ENCODE results near the gene SYNGAP1. TPM values are rescaled to one million over a fixed set of nuclear protein-coding genes. Genes with fewer than 3 reads are reported as not detected.

The SYNGAP1 gene
- total and polyA plus RNA-seq, 2 of the 8 experiments (the other 6 are each of a cell fraction or from before 2014, with no cell fraction given) = 31.0 to 101 TPM

DNA sequence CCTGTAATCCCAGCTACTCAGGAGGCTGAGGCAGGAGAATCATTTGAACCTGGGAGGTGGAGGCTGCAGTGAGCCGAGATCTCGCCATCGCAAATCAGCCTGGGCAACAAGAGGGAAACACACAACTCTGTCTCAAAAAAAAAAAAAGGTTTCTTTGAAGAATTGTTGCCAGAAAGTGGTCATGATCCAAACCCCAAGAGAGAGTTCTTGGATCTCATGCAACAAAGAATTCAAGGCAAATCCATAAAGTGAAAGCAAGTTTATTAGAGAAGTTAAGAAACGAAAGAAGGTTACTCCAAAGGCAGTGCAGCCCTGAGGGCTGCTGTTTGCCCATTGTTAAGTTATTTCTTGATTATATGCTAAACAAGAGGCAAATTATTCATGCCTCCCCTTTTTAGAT is 42.7 kb upstream of the SYNGAP1 start:
- no peak for TF ChIP-seq YY1 (IDR thresholded peaks at IDR 0.05; ENCODE audit: low read depth, low read length)
- TF ChIP-seq BACH1 (IDR thresholded peaks at IDR 0.05; ENCODE audit: low read length) = no peak
- TF ChIP-seq POU5F1 (IDR thresholded peaks at IDR 0.05; ENCODE audit: low read depth, low read length) = no peak
- no peak for TF ChIP-seq TAF7 (optimal IDR thresholded peaks at IDR 0.05; ENCODE audit: borderline replicate concordance, low read depth, low read length)
- TF ChIP-seq SP1 (IDR thresholded peaks at IDR 0.05; ENCODE audit: low read depth, low read length) = no peak
- no peak for TF ChIP-seq RXRA (IDR thresholded peaks at IDR 0.05; ENCODE audit: insufficient read depth, low read depth, low read length)
- no peak for TF ChIP-seq JUND (IDR thresholded peaks at IDR 0.05; ENCODE audit: low read length)
- no peak for TF ChIP-seq TCF12 (IDR thresholded peaks at IDR 0.05; ENCODE audit: low read depth, low read length)
- no peak for TF ChIP-seq JUN (IDR thresholded peaks at IDR 0.05; ENCODE audit: low read depth, low read length)
- TF ChIP-seq HDAC6 (IDR thresholded peaks at IDR 0.05; ENCODE audit: low read depth, low read length) = no peak
- H3K79me2 ChIP-seq (ENCODE audit: control insufficient read depth in 1 of 2, insufficient read depth in 2 of 2, low read length in 2 of 2) = no peaks in the 10 kb centered on the region
- no peaks in the 10 kb centered on the region for H3K23me2 ChIP-seq (ENCODE audit: low read depth, low read length)
- H3K23ac ChIP-seq (ENCODE audit: insufficient read length) = no peak overlapping the region
- no peaks in the 10 kb centered on the region for H4K20me1 ChIP-seq (replicated peaks in 1 of 2; ENCODE audit: control insufficient read depth in 1 of 2, insufficient read depth in 2 of 2, low read length in 2 of 2)
- H3K56ac ChIP-seq (replicated peaks; ENCODE audit: insufficient read length, low read depth, low read length) = no peak overlapping the region
- H2AK5ac ChIP-seq (ENCODE audit: low read depth, low read length) = no peak overlapping the region
- ChIA-PET CTCF (ENCODE audit: partially characterized antibody) (interaction anchor here (0.7 to 1.1 kb wide), 2 partner anchors 19 to 27 kb away, joined by 3 read pairs; no protein-coding TSS in a partner anchor), POLR2A (ENCODE audit: partially characterized antibody) (no interaction called here)
- no peak overlapping the region for H2BK5ac ChIP-seq (ENCODE audit: low read depth, low read length)
- no peak overlapping the region for H2BK12ac ChIP-seq (ENCODE audit: low read depth, low read length)
- no peak for FAIRE-seq
- no peak for DNase-seq (ENCODE audit: low read depth in 1 of 2, low spot score in 2 of 2)
- WGBS, 2 experiments (ENCODE audit: extremely low coverage in 1 of 2, insufficient coverage in 1 of 2, insufficient read length in 1 of 2, insufficient replicate concordance in 2 of 2, low coverage in 1 of 2, low lambda C conversion rate in 2 of 2, missing lambda C conversion rate in 1 of 2) = 96% methylated on average over 4 of the region's 4 CpGs; no CpG with 5 or more reads in 1 of the 2 experiments
- H3K14ac ChIP-seq (ENCODE audit: insufficient read length) = no peak overlapping the region
- 0 out of 2 replicates have a peak overlapping the region, but pooled peaks have one; percentile 44 for H2AFZ ChIP-seq (ENCODE audit: low read length)
- H3K18ac ChIP-seq (ENCODE audit: extremely low read depth, low read length) = no peak overlapping the region
- H3K9me3 ChIP-seq (ENCODE audit: insufficient read depth in 2 of 2, low read depth in 1 of 2, low read length in 1 of 2) = no peaks in the 10 kb centered on the region
- H4K5ac ChIP-seq (ENCODE audit: insufficient read length, low read depth, low read length) = no peak overlapping the region
- no peak overlapping the region for H3K4me3 ChIP-seq (ENCODE audit: extremely low read depth in 1 of 4, insufficient read depth in 2 of 4, low read depth in 3 of 4, low read length in 4 of 4)
- H3K27me3 ChIP-seq (replicated peaks in 1 of 4; ENCODE audit: control insufficient read depth in 3 of 4, extremely low read depth in 1 of 4, insufficient read depth in 3 of 4, low read length in 3 of 4) = no peaks in the 10 kb centered on the region
- no peak overlapping the region for H2BK120ac ChIP-seq (replicated peaks; ENCODE audit: low read depth, low read length)
- H3K79me1 ChIP-seq (ENCODE audit: low read depth, low read length) = no peaks in the 10 kb centered on the region
- H3K36me3 ChIP-seq (ENCODE audit: control insufficient read depth in 2 of 4, insufficient read depth in 4 of 4, low read length in 3 of 4) = no peaks in the 10 kb centered on the region
- H3K4me1 ChIP-seq (replicated peaks in 1 of 4; ENCODE audit: control insufficient read depth in 3 of 4, insufficient read depth in 4 of 4, low read length in 3 of 4) = peaks cover 1 to 11% (median 8%) of the 10 kb centered on the region in 4 experiments; a peak in 5 of 7 replicates
- H3K4me2 ChIP-seq (ENCODE audit: insufficient read depth in 1 of 2, low read depth in 2 of 2, low read length in 2 of 2) = no peak overlapping the region
- no peak overlapping the region for H4K8ac ChIP-seq (ENCODE audit: extremely low read depth, insufficient read depth, low read length)
- H3K9ac ChIP-seq (replicated peaks in 1 of 4; ENCODE audit: extremely low read depth in 1 of 4, low read depth in 3 of 4, low read length in 3 of 4) = no peak overlapping the region
- H2BK15ac ChIP-seq (ENCODE audit: low read length) = no peak overlapping the region
- no peak overlapping the region for H3K27ac ChIP-seq (ENCODE audit: low read depth, low read length)
- no peak overlapping the region for H4K91ac ChIP-seq (replicated peaks; ENCODE audit: insufficient read length, low read length)
- no peak overlapping the region for H3K4ac ChIP-seq (replicated peaks; ENCODE audit: insufficient read length, low read depth, low read length)
- H2BK20ac ChIP-seq (ENCODE audit: low read length) = no peak overlapping the region
